ENCODE data around the gene NBL1.

NBL1 gene

GRCh38 chr1:19643602-19644394 lies at the start of gene NBL1:
Gene NBL1 (plus strand): TSS chr1:19644311. CDS start chr1:19655031, 10,720 bp downstream.
- no peak for DNase-seq

- DNase-seq, result no peak
These were observed 47.9 kb upstream of the NBL1 start for GRCh38 chr1:19596065-19596713.

- peak; percentile 83 for DNase-seq
These were observed 47.2 kb upstream of the NBL1 start for GRCh38 chr1:19596714-19597495.

GRCh38 chr1:19597496-19598309 lies 46.4 kb upstream of the NBL1 start:
- DNase-seq, result no peak

- DNase-seq, result no peak
These were observed 44.3 kb upstream of the NBL1 start for GRCh38 chr1:19599810-19600209.

GRCh38 chr1:19602486-19602885 lies 41.6 kb upstream of the NBL1 start:
- DNase-seq, result no peak

- no peak for DNase-seq
These were observed 38.1 kb upstream of the NBL1 start for GRCh38 chr1:19605967-19606366.

- no peak for DNase-seq
These were observed 37.1 kb upstream of the NBL1 start for GRCh38 chr1:19606817-19607642.

- no peak for DNase-seq
These were observed 35.9 kb upstream of the NBL1 start for GRCh38 chr1:19608232-19608631.

GRCh38 chr1:19610282-19610981 lies 33.7 kb upstream of the NBL1 start:
- DNase-seq, result no peak

GRCh38 chr1:19612530-19612929 lies 31.6 kb upstream of the NBL1 start:
- no peak for DNase-seq

GRCh38 chr1:19613171-19613703 lies 30.9 kb upstream of the NBL1 start:
- no peak for DNase-seq

- DNase-seq, result no peak
These were observed 28.7 kb upstream of the NBL1 start for GRCh38 chr1:19615438-19615837.

GRCh38 chr1:19616489-19616888 lies 27.6 kb upstream of the NBL1 start:
- DNase-seq, result no peak

- no peak for DNase-seq
These were observed 26.7 kb upstream of the NBL1 start for GRCh38 chr1:19617376-19617775.

- DNase-seq, result no peak
These were observed 25.7 kb upstream of the NBL1 start for GRCh38 chr1:19618428-19618827.

GRCh38 chr1:19619697-19620384 lies 24.3 kb upstream of the NBL1 start:
- DNase-seq, result no peak

GRCh38 chr1:19620786-19621185 lies 23.3 kb upstream of the NBL1 start:
- no peak for DNase-seq

- no peak for DNase-seq
These were observed 22.7 kb upstream of the NBL1 start for GRCh38 chr1:19621274-19621950.

GRCh38 chr1:19622204-19622603 lies 21.9 kb upstream of the NBL1 start:
- DNase-seq, result no peak
